NCI-H1092 treated with DMSO at 0.1 percent for 48 hours (cell line): Measurements from ENCODE around the gene MAPK7.
A peak's percentile ranks its signal among the peaks of the same experiment; 100 is the strongest.

ENCODE experiments used
- DNase-seq: peaks from one replicate; lab custom pipeline; 2025; lab: John Stamatoyannopoulos, UW

The MAPK7 gene

DNA sequence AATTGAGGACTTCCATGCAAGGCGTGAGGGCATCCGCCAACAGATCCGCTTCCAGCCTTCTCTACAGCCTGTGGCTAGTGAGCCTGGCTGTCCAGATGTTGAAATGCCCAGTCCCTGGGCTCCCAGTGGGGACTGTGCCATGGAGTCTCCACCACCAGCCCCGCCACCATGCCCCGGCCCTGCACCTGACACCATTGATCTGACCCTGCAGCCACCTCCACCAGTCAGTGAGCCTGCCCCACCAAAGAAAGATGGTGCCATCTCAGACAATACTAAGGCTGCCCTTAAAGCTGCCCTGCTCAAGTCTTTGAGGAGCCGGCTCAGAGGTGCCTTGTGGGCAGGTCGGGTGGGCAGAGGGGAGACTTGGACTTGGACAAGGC lies 3.1 kb downstream of the MAPK7 start:
- DNase-seq, result no peak

DNA sequence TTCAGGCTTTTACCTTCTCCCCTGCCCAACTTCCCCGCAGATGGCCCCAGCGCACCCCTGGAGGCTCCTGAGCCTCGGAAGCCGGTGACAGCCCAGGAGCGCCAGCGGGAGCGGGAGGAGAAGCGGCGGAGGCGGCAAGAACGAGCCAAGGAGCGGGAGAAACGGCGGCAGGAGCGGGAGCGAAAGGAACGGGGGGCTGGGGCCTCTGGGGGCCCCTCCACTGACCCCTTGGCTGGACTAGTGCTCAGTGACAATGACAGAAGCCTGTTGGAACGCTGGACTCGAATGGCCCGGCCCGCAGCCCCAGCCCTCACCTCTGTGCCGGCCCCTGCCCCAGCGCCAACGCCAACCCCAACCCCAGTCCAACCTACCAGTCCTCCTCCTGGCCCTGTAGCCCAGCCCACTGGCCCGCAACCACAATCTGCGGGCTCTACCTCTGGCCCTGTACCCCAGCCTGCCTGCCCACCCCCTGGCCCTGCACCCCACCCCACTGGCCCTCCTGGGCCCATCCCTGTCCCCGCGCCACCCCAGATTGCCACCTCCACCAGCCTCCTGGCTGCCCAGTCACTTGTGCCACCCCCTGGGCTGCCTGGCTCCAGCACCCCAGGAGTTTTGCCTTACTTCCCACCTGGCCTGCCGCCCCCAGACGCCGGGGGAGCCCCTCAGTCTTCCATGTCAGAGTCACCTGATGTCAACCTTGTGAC lies 3.6 kb downstream of the MAPK7 start:
- no peak for DNase-seq

DNA sequence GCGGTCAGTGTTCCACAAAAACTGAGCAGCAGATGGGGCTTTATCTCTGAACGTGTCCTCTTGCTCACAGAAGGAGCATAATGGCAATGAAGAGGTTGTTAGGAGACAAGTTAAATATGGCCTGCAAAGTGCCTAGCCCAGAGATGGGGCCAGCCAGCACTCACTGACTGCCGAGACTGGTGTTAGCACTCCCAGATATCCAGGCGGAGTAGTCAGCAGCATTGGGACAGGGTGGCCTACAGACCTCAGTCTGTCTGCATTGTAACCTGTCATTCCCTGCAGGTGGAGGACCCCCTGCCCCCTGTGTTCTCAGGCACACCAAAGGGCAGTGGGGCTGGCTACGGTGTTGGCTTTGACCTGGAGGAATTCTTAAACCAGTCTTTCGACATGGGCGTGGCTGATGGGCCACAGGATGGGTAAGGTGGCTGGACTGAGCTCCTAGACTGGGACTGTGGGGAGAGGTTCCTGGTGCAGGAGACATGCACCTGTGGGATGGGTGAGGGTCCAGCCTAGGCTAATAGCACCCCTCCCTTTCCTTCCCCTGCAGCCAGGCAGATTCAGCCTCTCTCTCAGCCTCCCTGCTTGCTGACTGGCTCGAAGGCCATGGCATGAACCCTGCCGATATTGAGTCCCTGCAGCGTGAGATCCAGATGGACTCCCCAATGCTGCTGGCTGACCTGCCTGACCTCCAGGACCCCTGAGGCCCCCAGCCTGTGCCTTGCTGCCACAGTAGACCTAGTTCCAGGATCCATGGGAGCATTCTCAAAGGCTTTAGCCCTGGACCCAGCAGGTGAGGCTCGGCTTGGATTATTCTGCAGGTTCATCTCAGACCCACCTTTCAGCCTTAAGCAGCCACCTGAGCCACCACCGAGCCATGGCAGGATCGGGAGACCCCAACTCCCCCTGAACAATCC lies 4.5 kb downstream of the MAPK7 start:
- no peak for DNase-seq

DNA sequence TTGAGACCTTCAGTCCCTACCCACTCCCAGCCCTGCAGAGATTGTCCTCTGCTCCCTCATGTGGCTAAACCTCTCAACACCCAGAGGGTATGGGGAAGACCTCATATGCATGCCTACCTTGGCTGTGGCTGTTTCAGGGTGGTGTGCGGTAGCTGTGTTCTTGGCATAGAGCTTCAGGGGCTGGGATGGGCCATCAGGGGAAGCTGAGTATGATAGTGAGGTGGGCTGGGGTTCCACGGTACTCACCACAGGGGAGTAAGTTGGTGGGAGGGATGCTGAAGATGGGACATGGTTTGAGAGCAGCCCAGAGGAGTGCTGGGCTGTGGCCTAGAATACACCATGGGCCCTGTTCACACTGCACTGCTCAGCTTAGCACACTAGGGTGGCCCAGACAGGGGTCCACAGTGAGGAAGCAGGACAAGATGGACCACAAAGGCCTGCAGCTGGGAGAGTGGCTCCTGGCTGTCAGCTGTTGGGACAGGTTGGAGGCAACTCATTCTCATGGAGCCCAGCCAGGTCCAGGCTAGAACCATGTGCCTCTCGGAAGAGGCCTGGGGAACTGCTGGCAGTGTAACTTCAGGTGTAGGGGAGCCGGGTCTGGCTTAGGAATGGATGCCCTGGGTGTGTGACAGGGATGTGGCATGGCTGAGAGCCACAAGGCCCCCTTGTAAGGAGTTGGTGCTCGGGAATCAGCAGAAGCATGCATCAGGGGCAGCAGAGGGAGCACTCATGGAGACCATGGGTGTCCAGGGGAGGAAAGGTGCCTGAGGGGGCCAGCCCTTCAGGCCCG lies 5.6 kb downstream of the MAPK7 start:
- no peak for DNase-seq

DNA sequence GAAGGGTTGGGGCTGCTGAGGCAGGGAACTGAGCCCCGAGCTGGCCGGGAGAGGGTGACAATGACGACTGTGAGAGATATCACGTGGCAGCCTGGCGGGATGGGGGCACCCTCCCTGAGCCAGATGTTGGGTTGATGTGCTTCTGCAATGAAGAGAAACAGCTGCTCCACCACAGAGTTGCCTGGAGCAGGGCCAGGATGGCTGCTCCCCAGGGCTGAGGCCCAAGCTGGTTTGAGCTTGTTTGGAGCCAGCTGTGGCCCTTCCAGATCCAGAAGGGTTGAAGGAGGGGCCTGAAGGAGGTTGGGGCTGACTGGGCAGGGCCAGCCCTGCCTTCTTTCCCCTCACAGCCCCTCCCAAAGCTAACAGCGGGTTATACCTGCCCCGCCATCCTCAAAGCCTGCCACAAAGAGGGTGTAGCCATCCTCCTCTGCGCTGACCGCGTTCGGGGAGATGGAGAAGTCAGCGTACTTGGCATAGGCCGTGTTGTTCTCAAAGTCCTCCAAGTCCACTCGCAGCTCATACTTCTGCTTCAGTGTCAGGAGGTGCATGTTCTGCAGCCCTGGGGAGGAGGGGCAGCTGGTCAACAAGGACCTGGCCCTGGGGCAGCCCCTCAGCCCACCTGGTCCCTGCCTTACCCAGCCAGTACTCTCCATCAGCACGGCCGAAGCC lies 6.6 kb downstream of the MAPK7 start:
- no peak for DNase-seq

DNA sequence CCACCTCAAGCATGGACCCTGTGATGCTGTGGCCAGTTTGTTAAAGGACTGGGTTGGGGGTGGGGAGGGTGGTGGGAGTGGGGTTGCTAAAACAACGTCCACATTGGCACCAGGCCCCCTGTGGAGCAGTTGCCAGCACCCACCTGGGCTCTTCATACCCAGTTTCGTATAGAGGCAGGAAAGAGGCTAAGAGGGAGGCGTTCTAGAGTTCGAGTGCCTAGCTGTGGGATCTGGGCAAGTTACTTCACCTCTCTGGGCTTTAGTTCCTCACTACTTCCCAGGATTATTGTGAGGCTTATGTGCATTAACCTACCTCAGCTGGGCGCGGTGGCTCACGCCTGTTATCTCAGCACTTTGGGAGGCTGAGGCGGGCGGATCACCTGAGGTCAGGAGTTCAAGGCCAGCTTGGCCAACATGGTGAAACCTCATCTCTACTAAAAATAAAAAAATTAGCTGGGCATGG lies 7.3 kb downstream of the MAPK7 start:
- DNase-seq, result no peak

DNA sequence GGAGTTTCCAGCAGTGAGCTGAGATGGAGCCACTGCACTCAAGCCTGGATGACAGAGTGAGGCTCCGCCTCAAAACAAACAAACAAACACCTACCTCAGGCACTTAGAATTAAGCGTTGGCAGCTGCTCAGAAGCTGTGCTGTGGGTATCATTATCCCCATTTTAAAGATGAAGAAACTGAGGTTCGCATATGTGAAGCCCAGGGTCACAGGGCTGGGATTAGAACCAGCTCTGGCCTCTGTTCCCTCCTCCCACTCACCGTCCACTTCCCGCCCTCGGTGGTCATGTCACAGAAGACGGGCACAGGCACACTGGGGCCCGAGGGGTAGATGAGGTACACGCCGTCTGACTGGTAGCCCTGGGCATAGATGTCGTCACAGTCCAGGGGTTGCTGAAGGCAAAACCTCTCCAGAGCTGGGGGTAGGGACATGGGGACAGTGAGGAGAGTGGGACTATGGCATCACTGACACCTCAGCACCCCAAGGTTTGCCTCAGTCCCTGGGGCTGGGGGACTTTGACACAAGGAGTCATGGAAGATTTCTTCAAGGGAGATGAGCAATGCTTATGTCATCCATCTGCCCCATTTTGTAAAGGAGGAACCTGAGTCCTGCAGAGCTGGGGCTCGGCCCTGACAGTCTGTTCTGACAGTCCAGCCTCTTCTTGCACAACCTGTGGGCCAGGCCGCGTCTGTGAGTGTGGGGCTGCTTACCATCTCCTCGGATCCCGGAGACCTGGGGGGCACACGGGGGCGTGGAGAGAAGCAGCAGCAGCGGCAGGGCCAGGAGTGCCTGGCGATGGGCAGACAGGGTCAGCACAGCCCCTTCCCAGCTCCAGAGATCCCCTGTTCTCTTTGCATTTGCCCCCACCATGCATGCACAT lies 8.0 kb downstream of the MAPK7 start:
- DNase-seq, result no peak

DNA sequence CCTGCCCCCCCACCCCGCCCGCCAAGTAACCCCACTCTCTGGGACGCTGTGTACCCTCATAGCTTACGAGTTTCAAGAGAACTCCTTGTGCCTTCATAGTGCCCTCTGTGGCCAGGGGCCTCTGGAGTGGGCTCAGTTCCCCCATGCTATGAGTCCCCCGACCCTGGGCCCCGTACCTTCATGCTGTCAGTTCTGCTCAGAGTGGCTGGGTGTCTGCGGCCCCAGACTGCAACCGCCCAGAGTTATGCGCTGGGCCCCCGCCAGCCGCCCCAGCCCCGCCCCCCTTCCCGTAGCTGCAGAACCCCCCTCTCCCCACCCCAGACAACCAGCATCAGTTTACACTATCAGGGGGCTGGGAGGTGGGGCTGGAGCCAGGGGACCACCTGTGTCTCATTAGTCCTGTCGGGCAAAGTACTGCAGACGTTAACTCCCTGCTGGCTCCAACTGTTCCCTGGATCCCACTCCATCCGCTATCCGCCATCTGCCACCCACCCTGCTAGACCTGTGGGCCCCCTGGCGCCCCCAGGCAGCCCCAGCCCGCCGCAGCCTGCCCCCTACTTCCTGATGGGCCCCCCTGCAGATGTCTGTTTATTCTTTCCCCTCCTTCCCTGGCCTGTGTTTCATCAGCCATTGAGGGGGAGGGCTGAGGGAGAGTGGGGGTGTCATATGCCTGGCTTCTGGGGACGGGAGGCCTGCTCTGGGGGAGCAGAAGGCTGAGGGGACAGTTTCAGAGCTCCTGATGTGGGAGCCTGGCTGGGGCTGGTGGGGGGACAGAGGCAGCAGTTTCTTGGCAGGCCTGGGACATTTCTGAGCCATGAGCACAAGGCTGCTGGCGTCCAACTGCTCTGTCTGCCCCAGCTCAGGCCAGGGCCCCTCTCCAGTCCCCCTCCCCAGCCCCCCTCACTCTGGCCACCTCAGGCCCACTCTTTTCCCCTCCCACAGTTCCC lies 8.9 kb downstream of the MAPK7 start, which contains the start of gene MFAP4:
Gene MFAP4, minus strand, starts transcription at position 217 of the 947 bp plus-strand sequence. Its CDS starts 35 bp downstream, at position 182.
- DNase-seq, result peak; percentile 79

DNA sequence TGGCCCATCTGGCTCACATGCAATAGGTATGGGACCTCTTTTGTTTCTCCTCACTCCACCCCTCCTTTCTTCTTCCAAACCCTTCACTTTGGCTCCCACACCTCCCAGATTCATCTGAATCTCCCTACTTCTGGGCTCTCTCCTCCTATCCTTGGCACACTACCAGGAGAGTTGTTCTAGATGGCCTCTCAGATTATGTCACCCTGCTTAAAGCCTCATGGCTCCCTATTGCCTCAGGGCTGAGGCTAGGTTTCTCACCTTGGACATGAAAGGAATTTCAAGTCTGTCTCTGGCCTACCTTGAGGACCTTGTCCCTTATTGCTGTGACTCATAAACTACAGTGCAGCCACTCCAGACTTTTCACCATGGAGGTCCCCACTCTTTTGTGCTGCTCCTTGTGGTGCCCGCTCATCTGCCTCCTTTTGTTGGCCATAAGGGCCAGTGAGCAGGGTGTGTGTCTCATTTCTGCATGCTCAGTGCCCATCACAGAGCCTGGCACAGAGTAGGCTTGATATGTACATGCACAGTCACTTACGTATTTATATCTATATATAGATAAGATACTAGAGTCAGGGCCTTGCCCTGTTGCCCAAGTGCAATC lies 9.7 kb downstream of the MAPK7 start:
- DNase-seq, result peak; percentile 63

DNA sequence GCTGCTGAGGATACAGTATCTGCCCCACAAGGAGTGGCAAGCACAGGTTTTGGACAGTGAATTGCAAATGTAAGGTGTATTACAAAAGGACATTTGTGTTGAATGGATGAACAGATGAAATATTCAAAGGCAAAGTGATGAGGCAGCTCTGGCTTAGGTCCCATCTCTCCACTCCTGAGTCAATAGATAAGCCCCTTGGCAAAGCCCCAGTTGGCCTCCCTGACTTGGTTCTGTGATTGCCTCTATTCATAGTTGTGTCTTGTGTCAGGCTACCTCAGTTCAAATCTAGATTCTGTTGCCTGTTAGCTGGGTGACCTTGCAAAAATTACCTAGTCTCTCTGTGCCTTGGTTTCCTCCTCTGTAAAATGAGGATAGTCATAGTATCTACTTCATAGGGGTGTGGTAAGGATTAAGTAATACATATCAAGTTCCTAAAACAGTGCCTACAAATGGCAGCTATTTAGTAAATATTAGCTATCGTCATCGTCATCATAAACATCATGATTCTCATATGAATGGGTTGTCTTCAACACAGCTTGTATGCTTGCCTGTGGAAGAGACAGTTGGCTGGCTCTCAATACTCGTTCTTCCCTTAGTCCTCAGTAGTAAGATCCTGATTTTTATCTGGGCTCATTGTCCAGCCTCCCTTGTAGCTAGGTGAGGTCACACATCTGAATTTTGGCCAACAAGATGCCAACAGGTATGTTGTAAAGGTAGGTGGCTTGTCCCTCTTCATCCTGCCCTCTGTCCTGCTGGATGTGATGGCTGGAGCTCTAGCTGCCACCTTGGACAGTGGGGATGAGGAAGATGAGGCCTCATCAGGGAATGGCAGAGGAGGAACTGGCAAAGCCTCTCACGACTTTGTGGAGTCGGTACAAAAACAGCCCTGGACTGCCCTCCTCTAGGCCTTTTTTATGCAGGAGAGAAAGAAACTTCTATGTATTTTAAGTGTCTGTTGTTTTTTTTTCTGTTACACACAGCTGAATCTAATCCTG lies 10.8 kb downstream of the MAPK7 start:
- peak; percentile 35 for DNase-seq

DNA sequence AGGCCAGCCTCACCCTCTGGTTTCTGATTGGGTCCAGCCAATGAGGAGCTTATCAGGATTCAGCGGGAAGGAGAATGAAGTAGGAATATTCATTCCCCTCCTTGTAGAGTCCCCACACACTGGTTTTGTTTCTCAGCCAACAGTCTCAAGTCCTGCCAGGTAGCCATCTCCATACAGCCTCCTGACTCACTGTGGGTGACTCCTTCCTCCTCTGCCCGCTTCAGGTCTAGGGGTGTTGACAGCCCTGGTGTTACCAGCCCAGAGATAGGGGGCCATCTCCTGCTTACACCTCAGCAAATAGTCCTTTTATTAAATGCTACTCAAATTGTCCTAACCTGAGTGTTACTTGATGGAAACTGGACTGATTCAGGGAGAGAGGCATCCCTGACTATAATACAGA lies 12.7 kb downstream of the MAPK7 start:
- DNase-seq, result no peak

DNA sequence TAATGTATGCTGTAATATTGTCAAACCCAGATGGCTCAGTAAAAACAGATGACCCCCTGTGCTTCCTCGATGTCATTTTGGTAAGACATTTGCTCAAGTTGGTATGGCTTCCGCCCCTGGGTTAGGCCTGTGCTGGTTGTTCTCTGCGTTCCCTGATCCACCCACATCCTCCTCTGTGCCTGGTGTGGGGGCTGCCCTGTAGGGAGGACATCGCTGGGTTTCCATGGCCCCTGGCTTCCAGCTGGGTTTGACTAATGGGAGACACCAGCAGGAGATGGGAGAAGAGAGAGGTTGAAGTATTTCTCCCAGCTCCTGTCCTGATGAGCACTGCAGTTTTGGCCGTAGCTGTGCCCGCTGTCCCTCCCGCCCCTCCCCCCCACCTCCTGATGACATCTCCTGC lies 13.1 kb downstream of the MAPK7 start:
- DNase-seq, result no peak

DNA sequence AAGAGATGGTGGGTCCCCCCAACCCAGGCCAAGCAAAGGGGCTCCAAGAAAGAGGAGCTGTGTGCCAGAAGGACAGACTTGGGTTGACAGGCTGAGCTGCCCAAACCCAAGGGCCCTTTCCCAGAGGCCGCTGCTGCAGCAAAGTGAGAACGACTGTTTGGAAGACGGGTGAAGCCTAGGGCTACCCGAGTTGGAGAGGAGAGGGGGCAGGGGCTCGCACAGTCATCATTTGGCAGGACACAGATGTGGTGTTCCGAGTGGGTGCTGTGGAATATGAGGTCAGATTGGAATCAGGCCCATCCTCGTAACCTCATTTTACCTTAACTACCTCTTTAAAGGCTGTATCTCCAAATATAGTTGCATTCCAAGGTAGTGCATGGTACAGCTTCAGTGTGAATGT lies 14.0 kb downstream of the MAPK7 start:
- no peak for DNase-seq

DNA sequence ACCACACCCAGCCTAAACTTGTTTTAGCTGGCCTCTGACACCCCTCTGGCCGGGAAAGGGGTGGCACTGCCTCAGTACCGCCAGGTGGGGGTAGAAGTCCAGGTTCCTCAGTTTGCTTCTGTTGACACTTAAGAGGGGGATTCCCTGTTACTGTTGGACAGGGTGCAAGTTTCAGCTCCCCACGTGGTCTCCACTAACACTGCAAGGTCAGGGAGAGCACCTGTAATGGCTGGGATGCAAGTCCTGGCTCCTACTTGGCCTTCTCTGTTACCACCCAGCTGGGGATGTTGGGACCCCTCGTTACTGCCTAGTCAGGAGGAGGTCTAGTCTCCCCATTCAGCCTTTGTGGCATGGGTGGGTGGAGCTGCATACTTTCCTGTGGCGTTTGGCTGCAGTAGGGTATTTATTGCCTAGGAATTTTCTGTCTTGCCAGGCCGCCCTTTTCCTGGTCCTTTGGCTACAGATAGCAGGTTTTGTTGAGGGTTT lies 19.3 kb downstream of the MAPK7 start:
- no peak for DNase-seq

DNA sequence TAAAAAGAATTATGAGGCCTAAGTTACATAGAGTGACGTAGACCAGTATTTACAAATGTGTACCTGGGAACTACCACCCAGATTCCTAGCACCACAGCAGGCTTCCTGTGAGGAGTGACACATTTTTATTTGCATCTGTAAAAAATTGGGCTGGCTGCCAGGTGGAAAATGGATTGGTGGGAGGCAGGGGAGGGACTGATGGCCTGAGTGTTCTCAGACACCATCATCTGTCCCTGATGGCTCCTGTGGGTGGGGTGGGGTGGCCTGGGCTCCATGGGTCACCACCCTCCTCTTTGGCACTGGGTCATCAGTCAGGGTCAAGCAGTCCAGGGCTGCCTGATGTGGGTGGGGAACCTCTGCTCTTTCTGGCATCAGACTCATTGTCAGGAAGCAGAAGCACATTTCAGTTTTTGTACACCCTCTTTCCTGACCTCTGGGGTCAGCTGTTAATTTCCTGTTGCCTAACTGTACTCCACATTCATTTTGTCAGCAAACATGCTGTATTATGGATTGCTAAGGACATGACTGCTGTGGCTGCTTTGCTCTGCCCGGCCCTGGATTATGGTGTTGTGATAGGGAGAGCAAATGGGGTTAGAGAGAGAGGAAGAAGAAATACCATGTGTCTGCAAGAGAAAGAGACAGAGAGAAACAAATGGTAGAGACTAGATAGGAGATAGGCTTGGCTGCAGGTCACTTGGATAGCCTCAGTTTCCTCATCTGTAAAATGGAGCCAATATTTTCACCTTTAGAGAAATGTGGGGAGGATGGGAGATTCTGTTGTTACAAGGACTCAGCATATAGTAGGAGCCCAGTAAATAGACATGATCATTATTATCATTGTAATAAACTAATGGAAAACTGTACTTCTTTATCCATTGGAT lies 20.2 kb downstream of the MAPK7 start:
- DNase-seq, result peak; percentile 22

DNA sequence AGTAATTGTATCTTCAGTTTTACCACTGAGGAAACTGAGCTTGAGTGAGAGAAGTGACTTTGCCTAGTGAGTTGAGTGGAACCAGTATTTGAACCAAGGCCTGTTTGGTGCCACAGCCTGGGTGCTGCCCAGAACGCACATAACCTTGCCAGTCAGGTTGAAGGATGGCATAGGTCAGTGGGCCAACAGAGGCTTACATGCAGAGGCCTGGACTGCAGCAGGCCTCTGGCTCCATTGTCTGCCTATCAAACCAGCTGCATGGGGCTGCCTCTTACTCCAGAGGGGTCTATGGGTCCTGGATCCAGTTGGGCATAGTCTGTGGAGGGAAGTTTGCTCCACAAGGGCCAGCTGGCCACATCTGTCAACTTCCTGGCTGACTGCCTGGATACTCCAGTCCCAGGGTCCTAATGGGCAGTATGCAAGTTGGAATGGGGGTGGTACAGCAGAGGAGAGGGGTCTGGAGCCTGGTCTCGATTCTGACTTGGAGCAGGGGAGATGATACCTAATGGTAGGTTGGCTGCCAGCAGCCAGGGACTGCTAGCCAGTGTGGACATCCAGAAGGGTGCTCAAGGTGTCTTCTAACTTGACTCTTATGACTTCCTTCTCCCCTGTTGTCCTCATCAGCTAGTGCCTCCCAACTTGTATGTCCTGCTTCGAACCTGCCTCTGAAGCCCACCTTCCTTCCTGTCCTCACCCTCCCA lies 21.6 kb downstream of the MAPK7 start:
- no peak for DNase-seq
